HL-60 (cell line): ENCODE results near the gene SPSB4.

Experiments used
- TF ChIP-seq, protein P1 (sequence below): IDR thresholded peaks from one replicate; pipeline ENCODE4 v1.5.1; 2011; ENCODE audit warnings: low read length, control low read depth, inconsistent platforms; ENCODE audit not compliant: insufficient read depth
- TF ChIP-seq, protein P2 (sequence below): IDR thresholded peaks from 2 replicates; pipeline ENCODE4 v1.6.1; 2012; ENCODE audit warnings: low read depth; ENCODE audit not compliant: insufficient replicate concordance

DNA sequence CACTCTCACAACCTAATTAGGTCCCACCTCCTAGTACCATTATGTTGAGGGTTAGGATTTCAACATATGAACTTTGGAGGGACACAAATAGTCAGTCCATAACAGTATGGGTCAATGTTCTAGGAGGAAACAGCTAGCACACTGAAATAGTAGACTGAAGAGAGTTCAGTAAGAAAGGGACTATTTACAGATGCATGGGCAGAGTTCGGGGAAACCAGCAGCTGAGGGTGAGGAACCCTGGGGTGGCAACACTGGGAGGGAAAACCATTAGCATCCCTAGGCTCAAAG is 102.5 kb downstream of the SPSB4 start:
- TF ChIP-seq, protein P1, sequence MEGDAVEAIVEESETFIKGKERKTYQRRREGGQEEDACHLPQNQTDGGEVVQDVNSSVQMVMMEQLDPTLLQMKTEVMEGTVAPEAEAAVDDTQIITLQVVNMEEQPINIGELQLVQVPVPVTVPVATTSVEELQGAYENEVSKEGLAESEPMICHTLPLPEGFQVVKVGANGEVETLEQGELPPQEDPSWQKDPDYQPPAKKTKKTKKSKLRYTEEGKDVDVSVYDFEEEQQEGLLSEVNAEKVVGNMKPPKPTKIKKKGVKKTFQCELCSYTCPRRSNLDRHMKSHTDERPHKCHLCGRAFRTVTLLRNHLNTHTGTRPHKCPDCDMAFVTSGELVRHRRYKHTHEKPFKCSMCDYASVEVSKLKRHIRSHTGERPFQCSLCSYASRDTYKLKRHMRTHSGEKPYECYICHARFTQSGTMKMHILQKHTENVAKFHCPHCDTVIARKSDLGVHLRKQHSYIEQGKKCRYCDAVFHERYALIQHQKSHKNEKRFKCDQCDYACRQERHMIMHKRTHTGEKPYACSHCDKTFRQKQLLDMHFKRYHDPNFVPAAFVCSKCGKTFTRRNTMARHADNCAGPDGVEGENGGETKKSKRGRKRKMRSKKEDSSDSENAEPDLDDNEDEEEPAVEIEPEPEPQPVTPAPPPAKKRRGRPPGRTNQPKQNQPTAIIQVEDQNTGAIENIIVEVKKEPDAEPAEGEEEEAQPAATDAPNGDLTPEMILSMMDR = no peak
- TF ChIP-seq, protein P2, sequence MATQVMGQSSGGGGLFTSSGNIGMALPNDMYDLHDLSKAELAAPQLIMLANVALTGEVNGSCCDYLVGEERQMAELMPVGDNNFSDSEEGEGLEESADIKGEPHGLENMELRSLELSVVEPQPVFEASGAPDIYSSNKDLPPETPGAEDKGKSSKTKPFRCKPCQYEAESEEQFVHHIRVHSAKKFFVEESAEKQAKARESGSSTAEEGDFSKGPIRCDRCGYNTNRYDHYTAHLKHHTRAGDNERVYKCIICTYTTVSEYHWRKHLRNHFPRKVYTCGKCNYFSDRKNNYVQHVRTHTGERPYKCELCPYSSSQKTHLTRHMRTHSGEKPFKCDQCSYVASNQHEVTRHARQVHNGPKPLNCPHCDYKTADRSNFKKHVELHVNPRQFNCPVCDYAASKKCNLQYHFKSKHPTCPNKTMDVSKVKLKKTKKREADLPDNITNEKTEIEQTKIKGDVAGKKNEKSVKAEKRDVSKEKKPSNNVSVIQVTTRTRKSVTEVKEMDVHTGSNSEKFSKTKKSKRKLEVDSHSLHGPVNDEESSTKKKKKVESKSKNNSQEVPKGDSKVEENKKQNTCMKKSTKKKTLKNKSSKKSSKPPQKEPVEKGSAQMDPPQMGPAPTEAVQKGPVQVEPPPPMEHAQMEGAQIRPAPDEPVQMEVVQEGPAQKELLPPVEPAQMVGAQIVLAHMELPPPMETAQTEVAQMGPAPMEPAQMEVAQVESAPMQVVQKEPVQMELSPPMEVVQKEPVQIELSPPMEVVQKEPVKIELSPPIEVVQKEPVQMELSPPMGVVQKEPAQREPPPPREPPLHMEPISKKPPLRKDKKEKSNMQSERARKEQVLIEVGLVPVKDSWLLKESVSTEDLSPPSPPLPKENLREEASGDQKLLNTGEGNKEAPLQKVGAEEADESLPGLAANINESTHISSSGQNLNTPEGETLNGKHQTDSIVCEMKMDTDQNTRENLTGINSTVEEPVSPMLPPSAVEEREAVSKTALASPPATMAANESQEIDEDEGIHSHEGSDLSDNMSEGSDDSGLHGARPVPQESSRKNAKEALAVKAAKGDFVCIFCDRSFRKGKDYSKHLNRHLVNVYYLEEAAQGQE = no peak
